Measurements from ENCODE around the gene DAGLA. TPM values are rescaled to one million over a fixed set of nuclear protein-coding genes. Genes with fewer than 3 reads are reported as not detected.

Gene DAGLA
- total RNA-seq, 1 experiment from 2014 or later: 0.98 TPM

- no peak for DNase-seq (ENCODE audit: low read depth, low spot score)
- in situ Hi-C loops (cut with HindIII; ENCODE audit: low pct_unique_long_range_greater_than_20kb, low sequenced_read_pairs): no loop called here
These were observed 51.2 kb downstream of the DAGLA start for GRCh38 chr11:61731211-61731951.

- in situ Hi-C loops (cut with HindIII; ENCODE audit: low pct_unique_long_range_greater_than_20kb, low sequenced_read_pairs): no loop called here
- no peak for DNase-seq (ENCODE audit: low read depth, low spot score)
These were observed 51.9 kb downstream of the DAGLA start for GRCh38 chr11:61731952-61732675.

GRCh38 chr11:61732705-61733104 lies 52.5 kb downstream of the DAGLA start:
- in situ Hi-C loops (cut with HindIII; ENCODE audit: low pct_unique_long_range_greater_than_20kb, low sequenced_read_pairs): no loop called here

GRCh38 chr11:61733120-61733978 lies 53.2 kb downstream of the DAGLA start:
- DNase-seq (ENCODE audit: low read depth, low spot score): peak; percentile 82
- in situ Hi-C loops (cut with HindIII; ENCODE audit: low pct_unique_long_range_greater_than_20kb, low sequenced_read_pairs): no loop called here

More at GRCh38 chr11:61732705-61733104, 52.5 kb downstream of the DAGLA start:
- no peak for DNase-seq (ENCODE audit: low read depth, low spot score)

- no peak for DNase-seq (ENCODE audit: low read depth, low spot score)
- in situ Hi-C loops (cut with HindIII; ENCODE audit: low pct_unique_long_range_greater_than_20kb, low sequenced_read_pairs): no loop called here
These were observed 54.6 kb downstream of the DAGLA start for GRCh38 chr11:61734767-61735166.

GRCh38 chr11:61735391-61735790 lies 55.2 kb downstream of the DAGLA start:
- DNase-seq (ENCODE audit: low read depth, low spot score): no peak
- in situ Hi-C loops (cut with HindIII; ENCODE audit: low pct_unique_long_range_greater_than_20kb, low sequenced_read_pairs): no loop called here

- DNase-seq (ENCODE audit: low read depth, low spot score): no peak
- in situ Hi-C loops (cut with HindIII; ENCODE audit: low pct_unique_long_range_greater_than_20kb, low sequenced_read_pairs): no loop called here
These were observed 56.1 kb downstream of the DAGLA start for GRCh38 chr11:61736310-61736709.

- DNase-seq (ENCODE audit: low read depth, low spot score): peak; percentile 52
- in situ Hi-C loops (cut with HindIII; ENCODE audit: low pct_unique_long_range_greater_than_20kb, low sequenced_read_pairs): no loop called here
These were observed 56.9 kb downstream of the DAGLA start for GRCh38 chr11:61737131-61737530.

GRCh38 chr11:61737636-61738386 lies 57.6 kb downstream of the DAGLA start:
- in situ Hi-C loops (cut with HindIII; ENCODE audit: low pct_unique_long_range_greater_than_20kb, low sequenced_read_pairs): no loop called here

GRCh38 chr11:61738776-61739175 lies 58.6 kb downstream of the DAGLA start:
- no peak for DNase-seq (ENCODE audit: low read depth, low spot score)
- in situ Hi-C loops (cut with HindIII; ENCODE audit: low pct_unique_long_range_greater_than_20kb, low sequenced_read_pairs): no loop called here

More at GRCh38 chr11:61737636-61738386, 57.6 kb downstream of the DAGLA start:
- DNase-seq (ENCODE audit: low read depth, low spot score): no peak

GRCh38 chr11:61739413-61739812 lies 59.2 kb downstream of the DAGLA start:
- in situ Hi-C loops (cut with HindIII; ENCODE audit: low pct_unique_long_range_greater_than_20kb, low sequenced_read_pairs): no loop called here
- DNase-seq (ENCODE audit: low read depth, low spot score): no peak

GRCh38 chr11:61739966-61740365 lies 59.8 kb downstream of the DAGLA start:
- DNase-seq (ENCODE audit: low read depth, low spot score): no peak

GRCh38 chr11:61742391-61742790 lies 62.2 kb downstream of the DAGLA start:
- DNase-seq (ENCODE audit: low read depth, low spot score): no peak
- in situ Hi-C loops (cut with HindIII; ENCODE audit: low pct_unique_long_range_greater_than_20kb, low sequenced_read_pairs): no loop called here

More at GRCh38 chr11:61739966-61740365, 59.8 kb downstream of the DAGLA start:
- in situ Hi-C loops (cut with HindIII; ENCODE audit: low pct_unique_long_range_greater_than_20kb, low sequenced_read_pairs): no loop called here

GRCh38 chr11:61743486-61744095 lies 63.4 kb downstream of the DAGLA start:
- in situ Hi-C loops (cut with HindIII; ENCODE audit: low pct_unique_long_range_greater_than_20kb, low sequenced_read_pairs): no loop called here
- no peak for DNase-seq (ENCODE audit: low read depth, low spot score)

GRCh38 chr11:61744181-61744580 lies 64.0 kb downstream of the DAGLA start:
- DNase-seq (ENCODE audit: low read depth, low spot score): no peak

GRCh38 chr11:61744609-61745156 lies 64.5 kb downstream of the DAGLA start:
- no peak for DNase-seq (ENCODE audit: low read depth, low spot score)
- in situ Hi-C loops (cut with HindIII; ENCODE audit: low pct_unique_long_range_greater_than_20kb, low sequenced_read_pairs): no loop called here

More at GRCh38 chr11:61744181-61744580, 64.0 kb downstream of the DAGLA start:
- in situ Hi-C loops (cut with HindIII; ENCODE audit: low pct_unique_long_range_greater_than_20kb, low sequenced_read_pairs): no loop called here

Data from SK-MEL-5 (cell line).